Measurements from ENCODE around the gene KRT84.

- TF ChIP-seq CTCF (IDR thresholded peaks at IDR 0.05) = no peak
- TF ChIP-seq EP300 (IDR thresholded peaks at IDR 0.05) = no peak
- TF ChIP-seq POLR2AphosphoS5 (IDR thresholded peaks at IDR 0.05) = no peak
These were observed 41.6 kb upstream of the KRT84 start for GRCh38 chr12:52427083-52427482.

Data from suprapubic skin (tissue), 4 donors.